GM18520 (cell line): ENCODE results near the gene SCPEP1.
"Not testable (repeated sequence)": the region's sequence is repeated elsewhere in the genome, so short reads cannot be mapped to it uniquely, and the experiment has no call there.

ENCODE experiments used
- ATAC-seq: cut with Tn5 transposase; IDR thresholded peaks from one replicate; pipeline ENCODE4 v1.9.1; 2021; ENCODE audit not compliant: unreplicated experiment

Gene SCPEP1, protein sequence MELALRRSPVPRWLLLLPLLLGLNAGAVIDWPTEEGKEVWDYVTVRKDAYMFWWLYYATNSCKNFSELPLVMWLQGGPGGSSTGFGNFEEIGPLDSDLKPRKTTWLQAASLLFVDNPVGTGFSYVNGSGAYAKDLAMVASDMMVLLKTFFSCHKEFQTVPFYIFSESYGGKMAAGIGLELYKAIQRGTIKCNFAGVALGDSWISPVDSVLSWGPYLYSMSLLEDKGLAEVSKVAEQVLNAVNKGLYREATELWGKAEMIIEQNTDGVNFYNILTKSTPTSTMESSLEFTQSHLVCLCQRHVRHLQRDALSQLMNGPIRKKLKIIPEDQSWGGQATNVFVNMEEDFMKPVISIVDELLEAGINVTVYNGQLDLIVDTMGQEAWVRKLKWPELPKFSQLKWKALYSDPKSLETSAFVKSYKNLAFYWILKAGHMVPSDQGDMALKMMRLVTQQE

DNA sequence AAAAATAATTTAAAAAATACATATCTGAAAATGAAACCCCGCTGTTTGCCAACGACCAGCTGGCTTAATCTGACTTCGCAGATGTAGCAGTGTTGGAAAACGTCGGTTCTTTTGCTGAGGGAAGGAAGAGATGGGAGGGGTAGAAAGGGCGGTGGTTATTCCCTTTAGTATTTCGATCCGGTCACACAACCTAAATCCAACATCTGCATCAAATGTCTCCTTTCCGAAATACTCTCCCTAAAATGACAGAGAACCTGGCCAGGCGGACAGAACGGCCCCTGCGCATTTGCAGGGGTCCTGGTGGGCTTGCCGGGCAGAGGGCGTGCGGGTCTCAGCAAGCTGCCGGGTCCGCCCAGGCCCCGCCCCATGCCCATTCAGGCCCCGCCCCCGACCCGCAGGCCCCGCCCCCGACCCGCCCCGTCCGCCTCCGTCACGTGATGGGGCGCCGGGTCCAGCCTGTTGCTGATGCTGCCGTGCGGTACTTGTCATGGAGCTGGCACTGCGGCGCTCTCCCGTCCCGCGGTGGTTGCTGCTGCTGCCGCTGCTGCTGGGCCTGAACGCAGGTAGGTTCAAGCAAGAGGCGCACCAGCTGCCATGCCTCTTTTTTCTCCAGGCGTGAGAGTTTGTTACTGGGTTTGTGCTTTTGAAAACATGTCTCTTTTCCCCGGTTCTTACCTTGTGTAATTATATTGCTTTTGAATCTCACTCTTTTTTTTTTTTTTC lies at the start of gene SCPEP1:
Gene SCPEP1, plus strand, starts transcription at position 459 of the 723 bp plus-strand sequence. Its CDS starts 29 bp downstream, at position 488.
- ATAC-seq, result peak; percentile 46

DNA sequence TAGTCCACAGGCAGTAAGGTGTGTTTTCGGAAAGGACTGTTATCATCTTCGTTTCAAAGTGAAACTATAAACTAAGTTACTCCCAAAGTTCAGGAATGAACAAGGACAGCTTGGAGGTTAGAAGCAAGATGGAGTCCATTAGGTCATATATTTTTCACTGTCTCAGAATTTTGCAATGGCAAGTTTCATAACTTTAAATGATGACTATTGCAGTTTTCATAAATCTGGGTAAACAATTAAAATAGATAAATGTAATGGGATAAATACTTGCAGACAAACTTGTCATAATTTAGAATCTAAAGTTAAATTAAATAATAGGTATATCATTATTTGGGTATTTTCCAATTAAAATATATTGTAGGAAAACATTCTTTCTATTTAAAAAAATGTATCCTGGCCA lies 49.3 kb upstream of the SCPEP1 start:
- ATAC-seq, result no peak

DNA sequence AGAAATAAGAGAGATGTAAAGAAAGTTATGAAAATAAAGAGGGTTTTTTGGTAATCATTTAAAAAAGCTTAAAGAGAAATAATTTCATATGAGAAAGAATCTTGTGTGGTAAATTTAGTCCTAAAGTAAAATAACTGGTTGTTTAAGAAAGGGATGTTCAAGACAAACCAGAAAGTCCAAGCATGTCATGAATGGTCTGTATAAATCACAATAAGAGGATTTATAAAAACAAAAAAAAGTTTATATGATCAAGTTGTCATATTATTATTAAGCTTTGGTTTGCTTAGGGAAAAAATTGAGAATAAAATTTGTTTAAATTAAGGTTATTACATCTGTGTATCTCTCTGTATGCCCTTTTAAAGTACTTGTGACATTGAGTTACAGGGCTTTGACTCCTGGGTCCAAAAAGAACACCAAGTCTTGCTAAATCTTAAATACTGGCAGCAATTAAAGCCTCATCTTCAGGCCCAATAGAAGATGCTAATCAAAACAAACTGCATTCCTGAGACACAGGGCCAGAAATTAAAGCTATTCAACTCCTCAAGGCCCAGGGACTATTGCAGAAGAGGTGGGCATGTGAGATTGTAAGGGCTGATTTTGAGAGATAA lies 48.5 kb upstream of the SCPEP1 start:
- ATAC-seq, result no peak

DNA sequence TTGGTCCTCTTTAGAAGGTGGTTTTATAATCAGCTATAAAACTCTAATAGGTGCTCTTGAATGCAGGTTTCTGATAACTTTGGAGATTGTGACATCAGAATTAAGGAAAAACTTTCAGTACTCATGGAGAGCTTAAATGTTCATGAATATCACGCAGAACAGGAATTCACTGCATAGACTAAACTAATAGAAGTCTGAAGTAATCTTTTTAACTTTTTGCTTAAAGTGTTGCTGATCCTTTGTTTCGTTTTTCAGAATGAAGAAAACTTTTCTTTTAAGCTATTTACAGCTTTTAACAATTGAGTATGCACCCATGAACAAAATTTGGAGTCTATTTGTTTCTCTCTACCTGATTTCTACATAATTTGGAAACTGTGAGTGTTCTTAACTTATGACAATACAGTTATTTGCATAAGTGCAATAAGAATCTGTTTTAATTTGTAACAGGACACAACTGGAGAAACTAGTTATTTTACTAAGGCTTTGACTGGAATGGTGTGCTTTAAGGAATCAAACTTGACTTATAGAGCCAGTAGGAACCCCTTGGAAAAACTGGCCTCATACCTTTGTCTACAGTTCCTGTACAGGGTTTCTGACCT lies 47.1 kb upstream of the SCPEP1 start:
- no peak for ATAC-seq

DNA sequence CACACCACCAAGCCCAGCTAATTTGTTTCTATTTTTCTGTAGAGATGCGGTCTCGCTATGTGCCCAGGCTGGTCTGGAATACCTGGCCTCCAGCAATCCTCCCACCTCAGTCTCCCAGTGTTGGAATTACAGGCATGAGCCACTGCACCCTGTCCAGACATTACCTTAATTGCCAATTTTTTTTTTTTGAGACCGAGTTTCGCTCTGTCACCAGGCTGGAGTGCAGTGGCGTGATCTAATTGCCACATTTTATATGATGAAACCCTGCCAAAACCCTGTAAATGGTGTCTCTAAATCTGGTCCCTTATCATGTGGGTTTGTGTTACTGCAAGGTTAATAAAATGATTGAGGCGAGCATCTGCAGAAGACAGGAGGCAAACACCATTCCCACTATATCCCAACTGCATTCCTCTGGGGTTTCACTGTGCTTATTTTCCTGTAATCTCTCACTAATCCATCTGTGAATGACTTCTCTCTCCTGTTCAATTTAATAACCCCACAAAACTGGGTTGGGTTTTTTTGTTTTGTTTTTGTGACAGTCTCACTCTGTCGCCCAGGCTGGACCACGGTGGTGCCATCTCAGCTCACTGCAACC lies 44.7 kb upstream of the SCPEP1 start:
- ATAC-seq, result no peak

DNA sequence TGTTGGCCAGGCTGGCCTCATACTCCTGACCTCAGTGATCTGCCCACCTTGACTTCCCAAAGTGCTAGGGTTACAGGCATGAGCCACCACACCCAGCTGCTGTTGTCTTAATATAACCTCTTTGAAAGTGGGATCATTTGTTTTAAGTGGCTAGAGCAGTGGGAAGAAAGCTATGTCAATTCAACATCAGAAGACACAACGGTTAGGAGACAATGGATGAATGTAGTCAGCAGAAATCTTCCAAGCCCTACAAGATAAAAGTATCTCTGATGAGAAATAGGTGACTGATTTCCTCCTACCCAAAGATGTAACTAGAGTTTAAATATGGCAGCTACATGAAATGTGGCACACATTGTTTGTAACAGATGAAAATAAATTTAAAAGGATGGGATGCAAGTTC lies 44.1 kb upstream of the SCPEP1 start:
- no peak for ATAC-seq

DNA sequence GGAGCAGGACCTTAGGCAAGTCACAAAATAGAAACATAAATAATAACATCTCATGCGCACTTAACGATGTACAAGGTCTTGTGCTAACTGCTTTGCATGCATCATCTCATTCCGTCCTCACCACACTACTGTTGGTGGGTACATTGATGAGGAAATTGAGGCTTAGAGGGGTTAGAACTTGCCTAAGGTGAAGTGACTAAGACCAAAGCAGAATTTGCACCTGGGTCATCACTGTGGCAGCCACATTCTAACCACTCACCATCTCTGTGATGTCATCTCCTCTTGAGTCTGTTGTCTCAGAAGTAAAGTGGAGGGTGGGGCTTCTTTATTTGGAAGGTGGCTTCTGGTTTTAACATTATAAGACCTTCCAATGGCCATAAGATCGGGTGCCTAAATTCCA lies 43.7 kb upstream of the SCPEP1 start:
- no peak for ATAC-seq

DNA sequence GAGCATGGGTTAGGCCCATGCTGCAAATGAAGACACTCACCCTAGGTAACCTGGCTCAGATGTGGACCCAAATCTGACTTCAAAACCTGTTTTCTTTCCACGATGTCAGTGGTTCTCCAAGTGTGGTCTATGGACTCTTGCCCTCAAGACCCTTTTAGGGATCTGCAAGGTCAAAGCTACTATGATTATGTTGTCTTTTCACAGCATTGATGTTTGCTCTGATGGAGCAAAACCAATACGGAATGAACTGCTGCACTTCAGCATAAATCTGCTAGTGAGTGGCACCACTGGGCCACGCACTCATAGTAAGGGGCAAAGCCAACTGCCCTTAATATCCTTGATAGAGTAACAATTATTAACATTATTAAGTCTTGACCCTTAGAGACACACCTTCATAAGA lies 42.5 kb upstream of the SCPEP1 start:
- ATAC-seq, result no peak

DNA sequence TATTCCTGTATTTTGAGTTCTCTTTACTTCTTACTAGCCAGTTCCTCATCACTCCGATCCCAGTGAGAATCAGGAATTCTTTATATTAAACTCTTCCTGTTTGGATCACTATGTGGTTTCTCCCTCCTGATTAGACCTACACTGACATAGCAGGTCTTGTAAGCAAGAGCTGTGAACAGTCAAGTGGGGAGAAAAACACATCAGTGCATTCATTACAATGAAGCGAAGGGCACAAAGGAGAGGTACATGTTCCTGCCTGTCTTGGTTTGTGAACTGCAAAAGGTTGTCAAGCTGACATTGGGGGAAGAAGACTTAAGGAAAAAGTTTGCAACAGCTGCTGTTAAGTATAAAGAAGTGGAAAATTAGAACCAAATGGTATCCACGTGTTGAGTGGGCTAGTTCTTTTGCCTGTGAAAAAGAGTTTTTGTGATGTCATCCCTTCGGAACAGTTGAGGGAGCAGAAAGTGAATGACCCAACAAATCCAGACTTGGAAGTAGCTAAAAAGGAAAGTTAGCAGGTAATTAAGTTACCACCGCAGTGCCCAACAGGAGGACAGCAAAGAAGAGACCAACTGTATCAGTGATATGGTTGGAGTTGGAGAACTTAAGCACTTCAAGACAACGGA lies 41.1 kb upstream of the SCPEP1 start:
- no peak for ATAC-seq

DNA sequence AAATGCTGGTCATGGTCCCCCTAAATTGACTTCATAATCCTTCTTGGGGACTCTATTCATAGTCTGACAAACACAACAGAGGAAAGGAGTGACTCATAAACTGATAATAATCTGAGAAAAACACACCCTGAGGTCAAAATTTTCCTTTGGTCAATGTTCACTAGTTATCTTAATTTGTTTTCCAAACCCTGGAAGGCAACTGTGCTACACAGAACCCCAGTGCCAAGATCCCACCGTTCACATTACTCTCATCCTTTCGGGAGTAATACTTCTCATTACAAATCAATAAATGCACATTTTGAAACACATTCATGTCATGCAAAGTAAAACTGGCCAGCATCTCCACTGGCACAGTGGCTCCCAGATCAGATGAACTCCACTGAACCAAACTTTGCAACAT lies 40.2 kb upstream of the SCPEP1 start:
- no peak for ATAC-seq

DNA sequence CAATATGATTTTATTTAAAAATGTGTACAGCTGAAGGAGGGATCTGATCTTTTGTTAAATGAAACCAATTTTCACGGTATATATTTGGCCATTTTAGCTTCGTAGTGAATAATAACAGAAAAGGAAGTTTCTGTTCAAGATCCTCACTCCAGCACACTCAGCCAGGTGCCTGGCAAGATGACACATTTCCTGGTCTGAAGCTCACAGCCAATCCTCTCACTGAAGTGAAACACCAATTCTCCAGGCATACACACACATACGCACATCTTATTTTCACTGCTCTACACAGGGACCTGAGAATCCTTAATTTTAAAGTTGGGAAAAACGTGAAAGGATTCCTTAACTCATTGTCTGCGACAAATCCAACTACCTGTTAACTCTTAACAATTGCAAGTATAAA lies 39.7 kb upstream of the SCPEP1 start:
- not testable (repeated sequence) for ATAC-seq

DNA sequence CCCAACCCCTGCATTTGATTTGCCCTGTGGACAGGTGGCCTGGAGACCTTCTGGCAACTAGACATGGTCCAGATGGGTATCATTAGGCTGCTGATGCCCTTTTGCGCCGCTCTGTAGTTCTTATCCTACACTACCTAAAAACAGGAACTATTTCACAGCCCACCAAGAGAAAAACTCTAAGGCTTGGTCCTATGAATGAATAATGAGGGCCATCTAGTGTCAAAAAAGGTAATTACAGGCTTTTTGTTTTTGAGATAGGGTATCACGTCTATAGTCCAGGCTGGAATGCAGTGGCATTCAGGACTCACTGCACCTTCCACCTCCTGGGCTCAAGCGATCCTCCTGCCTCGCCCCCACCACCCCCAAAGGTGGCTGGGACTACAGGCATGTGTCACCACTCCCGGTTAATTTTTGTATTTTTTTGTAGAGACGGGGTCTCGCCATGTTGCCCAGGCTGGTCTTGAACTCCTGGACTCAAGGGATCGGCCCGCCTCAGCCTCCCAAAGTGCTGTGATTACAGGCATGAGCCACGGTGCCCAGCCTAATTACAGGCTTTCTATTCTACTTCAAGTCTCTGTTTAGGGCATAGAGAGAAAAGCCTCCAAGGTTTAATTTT lies 38.0 kb upstream of the SCPEP1 start:
- ATAC-seq, result no peak

DNA sequence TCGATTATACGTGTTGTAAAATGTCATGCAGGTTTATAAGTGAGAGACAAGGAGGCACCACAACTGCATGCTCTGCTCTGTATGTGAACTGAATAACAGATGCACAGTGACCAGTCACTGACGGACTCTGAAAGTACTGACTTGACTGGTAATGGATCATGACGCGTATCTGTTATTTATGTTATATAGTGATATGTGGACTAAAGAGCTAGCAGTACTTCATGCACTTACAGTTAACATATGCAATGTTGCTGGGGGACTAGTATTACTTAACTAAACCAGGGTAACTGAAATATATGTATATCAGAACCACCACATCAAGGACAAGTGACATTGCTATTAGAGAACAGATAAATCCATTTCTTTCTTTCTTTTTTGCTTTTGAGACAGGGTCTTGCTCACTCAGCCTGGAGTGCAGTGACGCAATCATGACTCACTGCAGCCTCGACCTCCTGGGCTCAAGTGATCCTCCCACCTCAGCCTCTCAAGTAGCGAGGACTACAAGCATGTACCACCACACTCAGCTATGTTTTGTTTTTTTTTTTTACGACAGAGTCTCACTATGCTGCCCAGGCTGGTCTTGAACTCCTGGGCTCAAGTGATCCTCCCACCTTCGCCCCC lies 34.3 kb upstream of the SCPEP1 start:
- no peak for ATAC-seq

DNA sequence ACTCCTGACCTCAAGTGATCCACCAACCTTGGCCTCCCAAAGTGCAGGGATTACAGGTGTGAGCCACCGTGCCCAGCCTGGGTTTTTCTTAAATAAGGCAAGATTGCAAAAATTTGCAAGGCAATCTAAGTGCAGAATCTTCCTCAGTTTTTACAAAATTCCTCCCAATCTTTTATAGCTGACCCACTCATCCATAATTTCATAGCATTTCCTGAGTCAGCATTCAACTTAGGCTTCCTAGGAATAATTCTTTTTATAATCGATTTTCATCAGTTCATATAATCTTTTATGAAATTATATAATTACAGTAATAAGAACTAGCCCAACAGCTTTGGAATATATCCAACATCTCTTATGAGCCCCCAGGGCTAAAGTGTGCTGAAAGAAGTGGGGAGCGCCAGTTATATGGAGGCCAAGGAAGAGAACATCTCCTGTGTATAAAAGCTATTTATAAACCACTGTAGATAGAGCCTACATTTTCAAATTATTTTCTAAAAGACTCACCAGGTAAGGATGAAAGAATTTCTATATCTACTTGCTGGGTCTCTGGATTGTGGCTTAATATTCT lies 31.9 kb upstream of the SCPEP1 start:
- ATAC-seq, result no peak

DNA sequence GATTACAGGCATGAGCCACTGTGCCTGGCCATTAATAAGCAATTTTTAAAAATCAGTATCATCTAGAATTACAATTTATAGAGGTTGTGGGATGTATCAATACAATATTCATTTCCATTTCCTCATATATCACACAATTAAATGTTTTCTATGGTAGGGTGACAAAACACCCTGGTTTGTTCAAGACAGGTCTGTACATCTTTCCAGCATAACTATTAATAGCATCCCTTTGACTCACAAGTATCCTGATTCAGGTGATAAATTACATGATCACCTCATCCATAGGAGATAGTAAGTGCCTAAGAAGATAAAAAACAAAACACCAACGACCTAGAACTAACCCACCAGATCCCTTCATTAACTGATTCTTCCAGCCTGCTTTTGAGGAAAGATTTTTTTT lies 30.2 kb upstream of the SCPEP1 start:
- ATAC-seq, result no peak

DNA sequence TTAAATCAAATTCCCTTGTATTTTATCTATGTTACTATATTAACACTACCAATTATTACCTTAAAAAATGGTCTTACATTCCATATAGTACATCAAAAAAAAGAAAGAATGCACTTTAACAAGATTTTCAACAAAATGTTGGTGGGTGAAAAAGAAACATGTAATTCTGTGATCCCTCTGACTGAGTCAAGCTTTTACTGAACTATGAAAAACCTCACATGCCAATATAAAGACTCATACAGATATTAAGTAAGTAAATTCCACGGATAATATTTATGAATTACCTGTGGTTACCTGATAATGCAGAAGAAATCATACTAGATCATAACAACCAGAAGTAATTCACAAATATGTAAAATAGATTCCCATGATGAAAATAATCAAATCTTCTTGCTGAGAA lies 29.4 kb upstream of the SCPEP1 start:
- ATAC-seq, result no peak

DNA sequence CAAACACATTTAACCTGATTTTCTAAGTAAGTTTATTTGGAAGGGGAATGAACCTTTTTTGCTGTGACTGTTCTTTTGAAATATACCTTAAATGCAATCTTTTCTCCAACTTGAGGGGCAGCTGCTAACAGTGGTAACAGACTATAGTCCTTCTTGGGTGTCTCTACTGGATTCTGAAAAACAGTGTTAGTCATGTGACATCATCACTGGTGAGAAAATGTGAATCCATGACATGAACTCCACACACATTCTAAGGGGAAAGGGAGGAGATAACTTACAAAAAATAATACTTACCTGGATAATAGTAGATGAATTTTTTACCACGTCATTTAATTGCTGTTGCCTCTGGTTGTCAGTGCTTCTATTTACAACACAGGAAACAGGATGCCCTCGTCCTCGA lies 28.3 kb upstream of the SCPEP1 start:
- no peak for ATAC-seq

DNA sequence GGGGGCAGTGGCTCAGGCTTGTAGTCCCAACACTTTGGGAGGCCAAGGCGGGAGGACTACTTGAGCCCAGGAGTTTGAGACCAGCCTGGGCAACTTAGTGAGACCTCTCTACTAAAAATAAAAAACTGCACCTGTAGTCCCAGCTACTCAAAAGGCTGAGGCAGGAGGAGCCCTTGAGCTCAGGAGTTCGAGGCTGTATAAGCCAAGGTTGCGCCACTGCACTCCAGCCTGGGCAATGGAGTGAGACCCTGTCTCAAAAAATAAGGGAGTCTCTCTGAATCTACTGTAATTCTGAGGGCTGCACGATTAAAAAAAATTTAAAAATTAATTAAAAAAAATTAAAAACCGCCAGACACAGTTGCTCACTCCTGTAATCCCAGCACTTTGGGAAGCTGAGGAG lies 20.9 kb upstream of the SCPEP1 start:
- ATAC-seq, result no peak
